CD4-positive, alpha-beta T cell treated with Interleukin-6 at 100 ng/mL for 8 hours (primary cell): ENCODE data around the gene HOXC12.

ENCODE experiments used
- DNase-seq: peaks from one replicate; pipeline ENCODE4 v3.0.0-alpha.2; 2020; ENCODE audit warnings: mixed read lengths, low spot score

Gene HOXC12

DNA sequence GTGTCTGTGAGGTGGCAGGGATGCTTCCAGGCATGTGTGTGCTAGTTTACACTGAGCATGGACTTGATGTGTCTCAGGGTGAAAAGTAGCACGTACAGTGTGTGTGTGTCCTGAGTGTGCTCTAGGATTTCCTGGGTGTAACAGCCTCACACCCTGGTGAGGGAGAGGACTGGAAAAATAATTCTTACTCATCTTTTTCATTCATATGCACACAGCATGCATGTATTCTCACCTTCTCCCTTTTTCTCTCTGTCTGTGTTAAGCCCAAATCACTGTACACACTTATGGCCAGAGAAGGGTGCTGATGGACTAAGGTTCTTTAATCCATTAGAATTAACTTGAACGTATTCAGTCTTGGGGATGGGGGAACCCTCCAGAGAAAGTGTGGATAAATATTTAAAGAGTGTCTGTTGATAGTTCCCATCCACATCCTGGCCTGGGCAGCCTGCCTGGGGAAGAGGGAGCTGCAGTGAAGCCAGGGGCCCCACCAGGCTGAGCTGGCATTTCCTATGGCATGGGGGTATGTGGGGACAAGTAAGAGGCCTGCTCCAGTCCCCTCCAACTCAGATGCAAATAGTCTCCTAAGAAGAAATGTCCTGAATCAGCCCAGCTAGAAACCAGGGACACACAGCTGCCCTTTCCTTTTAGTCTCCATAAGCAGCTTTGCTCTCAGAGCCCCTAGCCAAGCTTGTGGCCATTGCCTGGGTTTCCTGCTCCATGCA lies 53.0 kb downstream of the HOXC12 start:
- DNase-seq = no peak

- DNase-seq = no peak
Observed at GRCh38 chr12:54008260-54008552, 53.5 kb downstream of the HOXC12 start.
